ENCODE data around the gene PIPOX.

PIPOX gene

GRCh38 chr17:29090108-29090507 is 47.2 kb downstream of the PIPOX start:
- Histone ChIP-seq H3K36me3 (replicated peaks in 1 of 2; ENCODE audit: control insufficient read depth in 2 of 2, insufficient read depth in 2 of 2, low read length in 2 of 2) (peaks cover 29 to 75% of the 10 kb centered on the region in 2 donors), H3K4me3 (ENCODE audit: low read length in 2 of 2) (no peak overlapping the region), H3K27ac (replicated peaks; ENCODE audit: low read length) (no peak overlapping the region)

GRCh38 chr17:29090750-29091605 is 48.0 kb downstream of the PIPOX start:
- H3K9ac ChIP-seq (ENCODE audit: low read depth, low read length, poor library complexity): peak overlapping the region; percentile 18
- no peaks in the 10 kb centered on the region for H3K27me3 ChIP-seq (ENCODE audit: control insufficient read depth in 3 of 3, insufficient read depth in 3 of 3, low read depth in 1 of 3, low read length in 3 of 3)
- no peak overlapping the region for H4K91ac ChIP-seq (ENCODE audit: low read depth, low read length, poor library complexity)
- no peak overlapping the region for H2BK5ac ChIP-seq (ENCODE audit: low read length)
- peaks cover 27 to 75% of the 10 kb centered on the region in 2 donors for H3K36me3 ChIP-seq (replicated peaks in 1 of 2; ENCODE audit: control insufficient read depth in 2 of 2, insufficient read depth in 2 of 2, low read length in 2 of 2)
- no peak overlapping the region for H4K8ac ChIP-seq (ENCODE audit: low read depth, low read length)
- H2BK120ac ChIP-seq (ENCODE audit: low read depth, low read length): no peak overlapping the region
- WGBS, 2 donors (ENCODE audit: extremely low coverage in 2 of 2, insufficient read length in 2 of 2, insufficient replicate concordance in 1 of 2): no CpG with 5 or more reads among the region's 12 CpGs
- peak overlapping the region; percentile 57 for H3K18ac ChIP-seq (ENCODE audit: low read length)
- no peak overlapping the region for H3K14ac ChIP-seq (ENCODE audit: low read length)
- no peak overlapping the region for H3K23ac ChIP-seq (ENCODE audit: low read depth, low read length, poor library complexity)
- no peak overlapping the region for H2AFZ ChIP-seq (ENCODE audit: low read length)
- H3K9me3 ChIP-seq (replicated peaks in 1 of 2; ENCODE audit: control insufficient read depth in 2 of 2, insufficient read depth in 1 of 2, low read depth in 1 of 2, low read length in 2 of 2): no peaks in the 10 kb centered on the region
- H2BK12ac ChIP-seq (ENCODE audit: low read length): no peak overlapping the region
- H3K4me2 ChIP-seq (ENCODE audit: insufficient read depth, low read length, poor library complexity, severe bottlenecking): no peak overlapping the region
- no peak for DNase-seq (ENCODE audit: low spot score)
- H2AK5ac ChIP-seq (ENCODE audit: low read depth, low read length): no peak overlapping the region
- H3K4me3 ChIP-seq (ENCODE audit: low read length in 2 of 2): no peak overlapping the region
- H2BK15ac ChIP-seq (ENCODE audit: low read length): no peak overlapping the region
- no peak overlapping the region for H3K27ac ChIP-seq (replicated peaks; ENCODE audit: low read length)
- H3K4ac ChIP-seq (ENCODE audit: low read length): no peak overlapping the region
- peaks cover 17 to 19% of the 10 kb centered on the region in 2 donors for H3K4me1 ChIP-seq (ENCODE audit: control insufficient read depth in 2 of 2, insufficient read depth in 1 of 2, low read depth in 1 of 2, low read length in 2 of 2)
- H3K79me1 ChIP-seq (ENCODE audit: low read depth, low read length): no peaks in the 10 kb centered on the region

More at GRCh38 chr17:29090108-29090507, 47.2 kb downstream of the PIPOX start:
- Histone ChIP-seq H3K23ac (ENCODE audit: low read depth, low read length, poor library complexity) (no peak overlapping the region), H3K4ac (ENCODE audit: low read length) (no peak overlapping the region), H3K4me2 (ENCODE audit: insufficient read depth, low read length, poor library complexity, severe bottlenecking) (no peak overlapping the region), H4K91ac (ENCODE audit: low read depth, low read length, poor library complexity) (no peak overlapping the region), H3K27me3 (ENCODE audit: control insufficient read depth in 3 of 3, insufficient read depth in 3 of 3, low read depth in 1 of 3, low read length in 3 of 3) (no peaks in the 10 kb centered on the region), H2BK120ac (ENCODE audit: low read depth, low read length) (no peak overlapping the region), H3K14ac (ENCODE audit: low read length) (no peak overlapping the region), H2BK15ac (ENCODE audit: low read length) (no peak overlapping the region), H2BK12ac (ENCODE audit: low read length) (no peak overlapping the region), H2BK5ac (ENCODE audit: low read length) (no peak overlapping the region), H3K4me1 (ENCODE audit: control insufficient read depth in 2 of 2, insufficient read depth in 1 of 2, low read depth in 1 of 2, low read length in 2 of 2) (peaks cover 17 to 19% of the 10 kb centered on the region in 2 donors), H3K9ac (ENCODE audit: low read depth, low read length, poor library complexity) (no peak overlapping the region), H3K18ac (ENCODE audit: low read length) (no peak overlapping the region), H3K9me3 (replicated peaks in 1 of 2; ENCODE audit: control insufficient read depth in 2 of 2, insufficient read depth in 1 of 2, low read depth in 1 of 2, low read length in 2 of 2) (no peaks in the 10 kb centered on the region), H4K8ac (ENCODE audit: low read depth, low read length) (no peak overlapping the region), H2AK5ac (ENCODE audit: low read depth, low read length) (no peak overlapping the region), H3K79me1 (ENCODE audit: low read depth, low read length) (no peaks in the 10 kb centered on the region), H2AFZ (ENCODE audit: low read length) (no peak overlapping the region)
- WGBS, 2 donors (ENCODE audit: extremely low coverage in 2 of 2, insufficient read length in 2 of 2, insufficient replicate concordance in 1 of 2): no CpG with 5 or more reads among the region's 4 CpGs
- no peak for DNase-seq (ENCODE audit: low spot score)

- peaks cover 25 to 75% of the 10 kb centered on the region in 2 donors for H3K36me3 ChIP-seq (replicated peaks in 1 of 2; ENCODE audit: control insufficient read depth in 2 of 2, insufficient read depth in 2 of 2, low read length in 2 of 2)
These were observed 48.8 kb downstream of the PIPOX start for GRCh38 chr17:29091606-29092289.

More at GRCh38 chr17:29091606-29092289, 48.8 kb downstream of the PIPOX start:
- WGBS, 2 donors (ENCODE audit: extremely low coverage in 2 of 2, insufficient read length in 2 of 2, insufficient replicate concordance in 1 of 2): no CpG with 5 or more reads among the region's 13 CpGs
- no peak for DNase-seq (ENCODE audit: low spot score)
- H2BK15ac ChIP-seq (ENCODE audit: low read length): no peak overlapping the region
- no peak overlapping the region for H3K4me2 ChIP-seq (ENCODE audit: insufficient read depth, low read length, poor library complexity, severe bottlenecking)
- H3K9me3 ChIP-seq (replicated peaks in 1 of 2; ENCODE audit: control insufficient read depth in 2 of 2, insufficient read depth in 1 of 2, low read depth in 1 of 2, low read length in 2 of 2): no peaks in the 10 kb centered on the region
- H2BK12ac ChIP-seq (ENCODE audit: low read length): no peak overlapping the region
- H3K4me3 ChIP-seq (ENCODE audit: low read length in 2 of 2): no peak overlapping the region
- H3K14ac ChIP-seq (ENCODE audit: low read length): peak overlapping the region; percentile 3
- H3K4me1 ChIP-seq (ENCODE audit: control insufficient read depth in 2 of 2, insufficient read depth in 1 of 2, low read depth in 1 of 2, low read length in 2 of 2): peaks cover 14 to 19% of the 10 kb centered on the region in 2 donors
- H3K27ac ChIP-seq (replicated peaks; ENCODE audit: low read length): no peak overlapping the region
- H2BK5ac ChIP-seq (ENCODE audit: low read length): no peak overlapping the region
- no peak overlapping the region for H4K8ac ChIP-seq (ENCODE audit: low read depth, low read length)
- no peaks in the 10 kb centered on the region for H3K79me1 ChIP-seq (ENCODE audit: low read depth, low read length)
- peak overlapping the region; percentile 3 for H3K23ac ChIP-seq (ENCODE audit: low read depth, low read length, poor library complexity)
- H3K9ac ChIP-seq (ENCODE audit: low read depth, low read length, poor library complexity): no peak overlapping the region
- no peak overlapping the region for H2AFZ ChIP-seq (ENCODE audit: low read length)
- H2BK120ac ChIP-seq (ENCODE audit: low read depth, low read length): no peak overlapping the region
- peak overlapping the region; percentile 61 for H3K18ac ChIP-seq (ENCODE audit: low read length)
- no peaks in the 10 kb centered on the region for H3K27me3 ChIP-seq (ENCODE audit: control insufficient read depth in 3 of 3, insufficient read depth in 3 of 3, low read depth in 1 of 3, low read length in 3 of 3)
- no peak overlapping the region for H2AK5ac ChIP-seq (ENCODE audit: low read depth, low read length)
- H4K91ac ChIP-seq (ENCODE audit: low read depth, low read length, poor library complexity): peak overlapping the region; percentile 5
- H3K4ac ChIP-seq (ENCODE audit: low read length): no peak overlapping the region

All from neuronal stem cell (in vitro differentiated cells).